EH (cell line): Measurements from ENCODE around the gene AFF3.
"Not testable (repeated sequence)": the region's sequence is repeated elsewhere in the genome, so short reads cannot be mapped to it uniquely, and the experiment has no call there.

Experiments used
- DNase-seq: peaks from one replicate; pipeline ENCODE4 v3.0.0-alpha.2; 2015; ENCODE audit warnings: low read depth

The AFF3 gene

DNA sequence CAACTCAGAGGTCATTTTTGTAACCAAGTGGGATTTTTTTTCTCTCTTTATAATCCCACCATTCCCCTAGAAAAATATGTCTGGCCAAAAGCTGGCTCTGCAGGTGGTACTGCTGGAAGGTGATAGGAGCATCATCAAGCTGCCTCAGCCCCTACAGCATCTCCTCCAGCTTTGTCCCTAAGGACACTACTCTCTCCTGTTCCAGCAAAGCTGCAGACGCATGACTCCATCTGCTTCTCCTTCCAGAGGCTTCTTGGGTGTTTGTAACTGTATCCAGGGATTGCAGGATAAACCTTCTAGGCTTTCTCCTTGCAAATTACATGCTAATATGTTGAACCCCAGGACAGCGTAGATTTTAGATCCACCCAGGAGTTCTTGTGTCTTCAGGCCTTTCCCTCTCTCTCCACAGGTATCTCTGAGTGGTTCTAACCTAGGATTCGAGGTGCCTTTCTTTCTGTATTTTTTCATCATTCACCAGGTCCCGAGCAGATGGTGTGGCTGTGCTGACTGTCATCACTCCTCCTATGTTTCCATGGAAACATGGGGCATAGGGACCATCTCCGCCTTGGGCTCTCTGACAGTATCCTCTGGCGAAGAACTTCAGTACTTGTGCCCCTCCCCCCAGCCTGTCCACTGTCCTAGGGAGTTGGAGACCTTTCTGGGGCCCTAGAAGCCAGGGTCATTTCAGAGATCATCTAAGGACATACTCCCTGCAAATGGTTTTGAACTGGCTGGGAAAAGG is 34.3 kb downstream of the AFF3 start:
- DNase-seq = no peak

DNA sequence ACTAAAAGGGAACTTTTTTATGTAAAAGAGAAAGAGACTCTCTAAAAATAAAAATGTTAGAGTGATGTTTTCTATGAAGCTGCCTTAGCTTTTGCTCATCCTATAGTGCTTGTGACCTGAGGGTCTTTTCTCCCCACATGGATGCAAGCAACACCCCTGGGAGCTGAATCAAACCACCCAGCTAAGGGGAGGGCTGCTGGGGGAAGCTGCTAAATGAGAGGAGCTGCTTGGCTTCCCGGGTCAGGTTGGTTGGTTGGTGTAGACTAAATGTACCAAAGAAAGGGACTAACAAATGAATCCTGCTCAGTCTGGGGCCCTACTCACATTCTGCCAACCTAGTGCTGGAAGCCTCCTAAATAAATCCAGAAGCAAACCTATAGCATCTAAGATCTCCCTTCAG is 35.0 kb downstream of the AFF3 start:
- no peak for DNase-seq

DNA sequence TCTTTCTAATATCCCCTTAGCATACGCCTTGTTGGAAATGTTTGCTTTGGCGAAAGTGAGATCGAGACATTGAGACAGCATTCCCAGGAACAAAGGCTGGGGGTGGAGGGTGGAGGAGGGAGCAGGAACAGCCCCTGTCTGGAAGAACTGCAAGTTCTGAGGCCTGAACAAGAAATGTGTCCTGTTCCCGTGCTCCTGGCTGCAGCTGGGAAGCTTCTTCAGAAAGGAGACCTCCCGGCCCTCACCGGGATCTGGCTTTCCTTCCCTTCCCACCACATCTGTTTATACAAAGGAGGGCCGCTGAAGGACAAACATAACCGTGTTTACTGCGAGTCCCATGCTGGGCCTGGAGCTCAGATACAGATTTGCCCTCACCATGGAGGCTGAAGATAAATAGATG is 35.9 kb downstream of the AFF3 start:
- DNase-seq = no peak

DNA sequence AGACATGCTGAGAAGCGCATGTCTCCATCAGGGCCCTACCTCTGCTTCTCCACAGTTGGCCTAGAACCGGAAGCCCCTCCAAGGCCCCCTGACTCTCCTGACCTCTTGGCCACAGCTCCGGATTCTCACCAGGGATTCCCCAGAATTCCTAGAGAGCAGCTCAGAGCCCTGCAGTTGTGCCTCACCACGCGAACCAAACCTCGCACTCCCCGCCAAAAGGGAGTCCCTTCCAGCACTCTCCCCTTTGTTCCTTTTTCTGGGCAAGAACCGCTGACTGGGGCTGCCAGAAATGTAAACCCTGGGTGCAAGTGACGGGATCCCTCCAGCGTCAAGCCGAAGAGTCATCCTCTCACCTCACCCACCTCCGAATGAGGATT is 36.7 kb downstream of the AFF3 start:
- DNase-seq = peak; percentile 21

DNA sequence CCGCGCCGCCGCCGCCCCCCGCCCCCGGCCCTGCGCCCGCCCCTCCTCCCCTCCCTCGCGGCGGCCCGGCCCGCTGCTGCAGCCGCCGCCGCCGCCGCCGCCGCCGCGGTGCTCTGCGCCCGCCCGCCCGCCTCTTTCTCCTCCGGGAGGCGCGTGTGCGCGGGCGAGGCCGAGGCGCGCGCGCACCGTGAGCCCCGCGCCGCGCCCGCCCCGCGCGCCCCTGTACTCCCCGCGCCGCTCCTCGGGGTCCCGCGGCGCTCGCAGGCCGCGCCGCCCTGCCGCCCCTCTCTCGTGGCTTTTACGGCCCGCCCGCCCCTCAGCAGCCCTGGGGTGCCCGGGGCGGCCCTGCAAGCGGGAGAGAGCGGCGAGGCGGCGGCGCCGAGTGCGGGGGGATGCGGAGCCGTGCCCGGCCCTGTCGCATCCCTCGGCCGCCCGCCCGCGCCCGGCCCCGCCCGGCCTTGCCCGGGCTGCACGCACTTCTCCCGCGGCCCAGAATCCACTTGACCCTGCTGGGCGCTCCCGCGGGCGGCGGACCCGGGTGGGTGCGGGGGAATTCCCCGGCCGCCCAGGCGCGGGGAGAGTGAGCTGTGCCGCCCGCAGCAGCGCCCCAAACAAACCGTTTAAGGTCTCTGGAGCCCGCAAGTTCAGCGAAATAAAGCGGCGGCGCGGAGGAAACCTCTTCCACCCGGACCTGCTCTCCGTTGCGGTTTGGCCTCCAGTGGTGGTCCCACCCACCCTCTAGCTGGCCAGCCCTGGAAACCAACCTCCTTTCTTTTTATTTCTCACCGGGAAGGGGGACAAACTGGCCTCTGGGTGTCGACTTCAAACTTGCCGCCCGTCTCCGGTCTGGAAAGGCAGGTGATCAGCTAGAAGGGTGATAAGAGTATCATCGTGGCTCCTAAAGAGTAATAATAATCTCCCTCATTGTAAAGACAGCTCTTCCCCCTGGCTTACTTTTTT is 37.4 kb downstream of the AFF3 start:
- peak; percentile 36 for DNase-seq

DNA sequence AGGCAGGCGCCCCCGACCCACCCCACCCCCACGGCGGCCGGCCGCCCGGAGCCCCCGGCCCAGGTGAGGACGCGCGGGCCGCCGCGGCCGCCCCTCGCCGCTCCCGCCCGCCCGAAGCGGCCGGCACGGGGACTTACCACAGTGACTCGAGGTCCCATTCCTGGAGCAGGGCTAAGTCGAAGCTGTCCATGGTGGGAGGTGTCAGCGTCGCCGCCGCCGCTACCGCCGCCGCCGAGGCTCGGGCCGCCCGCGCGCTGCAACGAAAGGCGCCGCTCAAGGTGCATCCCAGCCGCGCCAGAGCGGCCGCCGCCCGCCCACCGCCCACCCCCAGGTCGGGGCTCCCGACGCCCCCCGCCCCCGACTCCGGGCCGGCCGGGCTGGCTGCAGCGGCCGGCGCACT is 38.1 kb downstream of the AFF3 start:
- peak; percentile 20 for DNase-seq

DNA sequence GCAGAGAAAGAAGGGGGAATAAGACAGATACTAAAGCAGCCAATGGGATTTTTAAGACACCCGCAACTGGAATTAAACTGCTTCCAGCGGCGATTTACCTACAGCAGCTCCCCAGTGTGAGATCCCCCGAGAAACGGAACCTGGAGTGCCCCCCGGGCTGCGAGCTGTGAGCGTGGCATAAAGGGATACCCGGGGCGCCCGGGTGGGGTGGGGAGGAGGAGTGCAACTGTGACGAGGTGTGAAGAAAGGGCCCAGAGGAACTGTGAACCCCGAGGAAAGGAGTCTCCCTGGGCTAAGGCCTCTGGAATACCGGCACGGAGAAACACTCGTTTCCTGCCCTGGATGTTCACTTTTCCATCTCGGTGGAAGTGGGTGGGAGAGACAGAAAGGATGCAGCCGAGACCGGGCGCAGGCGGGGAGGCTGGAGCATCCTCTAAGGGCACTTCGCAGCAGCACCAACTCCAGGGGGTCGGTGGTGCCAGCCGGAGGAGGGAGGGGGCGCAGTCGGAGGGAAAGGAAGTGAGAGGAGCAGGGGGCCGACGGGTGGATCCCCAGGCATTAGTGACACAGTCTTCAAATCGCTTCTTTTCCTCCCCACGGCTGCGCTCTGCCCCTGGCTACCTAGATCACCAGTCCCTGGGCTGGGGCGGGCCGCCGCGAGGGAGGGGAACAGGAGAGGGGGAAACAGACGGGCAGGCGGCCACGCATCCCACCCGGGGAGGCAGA is 38.7 kb downstream of the AFF3 start:
- not testable (repeated sequence) for DNase-seq

DNA sequence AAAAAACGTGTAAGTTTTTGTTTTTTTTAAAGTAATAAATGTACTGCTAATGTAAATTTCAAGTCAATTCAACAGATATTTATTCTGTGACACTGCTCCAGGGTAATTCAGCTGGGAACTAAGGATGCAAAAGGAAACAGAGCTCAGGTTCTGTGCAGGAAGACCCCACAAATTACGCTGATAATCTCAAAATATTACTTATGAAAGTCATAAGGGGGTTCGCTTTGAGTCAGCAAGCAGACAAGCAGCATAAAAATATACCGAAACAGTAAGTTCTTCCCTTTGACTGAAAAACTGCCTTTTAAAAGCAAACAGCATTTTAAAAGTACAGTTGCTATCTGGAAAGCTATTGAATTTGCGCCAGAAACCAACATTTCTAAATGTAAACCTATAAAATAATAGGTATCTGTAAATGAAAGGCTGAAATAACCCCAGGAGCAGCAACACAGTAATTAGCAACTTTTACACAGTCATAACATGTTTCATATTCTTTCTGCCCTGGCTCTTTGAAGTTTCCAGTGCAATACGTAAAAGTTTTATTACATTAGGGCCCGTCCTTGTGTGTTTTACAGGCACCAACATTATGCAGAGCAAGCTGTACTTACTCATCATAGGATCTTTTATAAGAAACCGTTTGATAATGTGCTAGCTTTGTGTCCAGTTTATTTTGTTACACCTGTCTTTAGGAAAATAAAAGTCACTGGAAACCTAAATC is 39.8 kb downstream of the AFF3 start:
- not testable (repeated sequence) for DNase-seq

DNA sequence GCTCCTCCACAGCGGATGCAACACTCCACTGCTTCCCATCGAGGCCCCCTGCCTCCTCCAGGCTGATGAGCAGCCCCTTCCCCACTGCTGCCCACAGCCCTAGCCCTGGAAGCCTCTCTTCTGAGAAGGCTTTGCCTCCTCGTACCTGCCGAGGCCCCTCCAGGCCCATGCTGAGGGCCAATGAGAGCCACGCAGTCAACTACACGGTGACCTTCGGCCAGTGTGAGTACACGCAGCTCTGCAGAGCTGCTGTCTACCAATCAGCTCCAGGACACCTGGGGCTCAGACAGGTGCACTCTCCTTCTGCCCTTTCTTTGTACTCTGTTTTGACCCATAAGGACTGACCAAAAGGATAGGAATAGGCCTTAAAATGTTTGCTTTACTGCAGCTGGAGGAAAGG is 43.5 kb downstream of the AFF3 start:
- DNase-seq = not testable (repeated sequence)

DNA sequence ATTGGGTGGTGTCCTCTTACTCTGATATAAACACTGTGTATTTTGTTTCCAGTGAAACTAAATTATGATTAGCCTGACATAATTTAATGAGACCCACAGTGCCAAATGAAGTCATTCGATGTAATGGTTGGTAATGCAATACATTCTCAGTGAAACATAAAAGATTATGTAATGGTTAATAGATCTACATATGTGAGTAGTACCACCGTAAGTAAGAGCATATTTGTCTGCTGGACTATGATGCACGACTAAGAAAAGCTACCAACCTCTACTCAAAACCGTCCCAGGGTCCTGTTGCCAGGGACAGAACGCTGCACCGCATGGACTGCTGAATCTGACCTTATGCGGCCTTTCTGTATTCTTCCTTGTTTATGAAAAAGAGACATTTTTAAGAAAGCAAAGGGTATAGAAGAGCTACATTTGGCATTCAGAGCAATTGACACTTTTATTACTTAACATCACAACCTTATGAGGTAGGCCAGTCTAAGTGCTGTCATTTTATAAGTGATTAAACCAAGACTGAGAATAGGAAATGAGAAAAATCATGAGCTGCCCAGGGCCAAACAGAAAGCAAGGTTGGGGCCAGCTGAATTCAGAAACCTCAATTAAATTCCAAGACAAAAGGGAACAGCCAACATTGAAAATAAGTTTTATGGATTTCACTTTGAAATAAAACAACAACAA is 44.6 kb downstream of the AFF3 start:
- not testable (repeated sequence) for DNase-seq

DNA sequence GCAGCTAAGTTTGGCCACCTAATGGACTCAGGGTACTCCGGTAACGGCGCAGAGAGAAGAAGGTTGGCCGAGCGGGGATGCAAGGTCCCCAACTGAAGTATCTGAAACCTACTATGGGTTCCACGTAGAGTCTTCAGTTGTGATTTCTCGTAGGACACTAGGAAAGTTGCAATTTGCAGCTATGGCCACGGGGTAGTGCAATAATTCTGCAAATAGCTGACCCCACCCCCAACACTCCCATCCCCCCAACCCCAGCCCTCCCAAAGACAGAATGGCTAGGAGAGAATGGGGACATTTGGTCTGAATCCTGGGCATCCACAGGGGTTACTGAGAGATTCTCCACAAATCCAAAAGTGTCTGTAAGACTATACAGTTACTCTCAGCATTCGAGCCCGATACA is 46.5 kb downstream of the AFF3 start:
- DNase-seq = not testable (repeated sequence)

DNA sequence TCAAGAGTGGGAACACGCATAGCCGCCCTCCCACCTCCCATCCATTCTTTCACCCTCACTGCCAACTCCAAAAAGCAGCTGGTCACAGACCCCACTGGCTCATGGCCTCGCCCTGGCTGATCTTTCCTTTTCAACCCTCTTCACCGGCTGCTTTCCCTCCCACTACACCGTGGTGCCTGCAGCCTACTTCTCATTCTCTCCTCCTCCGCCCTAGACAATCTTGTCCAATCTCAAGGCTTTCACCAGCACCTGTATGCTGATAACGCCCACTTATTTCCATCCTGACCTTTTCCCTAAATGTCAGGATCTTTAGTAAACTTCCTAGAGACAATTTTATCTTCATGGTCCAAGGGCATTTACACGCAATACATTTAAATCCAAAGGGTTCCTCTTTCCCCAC is 50.6 kb downstream of the AFF3 start:
- DNase-seq = not testable (repeated sequence)

DNA sequence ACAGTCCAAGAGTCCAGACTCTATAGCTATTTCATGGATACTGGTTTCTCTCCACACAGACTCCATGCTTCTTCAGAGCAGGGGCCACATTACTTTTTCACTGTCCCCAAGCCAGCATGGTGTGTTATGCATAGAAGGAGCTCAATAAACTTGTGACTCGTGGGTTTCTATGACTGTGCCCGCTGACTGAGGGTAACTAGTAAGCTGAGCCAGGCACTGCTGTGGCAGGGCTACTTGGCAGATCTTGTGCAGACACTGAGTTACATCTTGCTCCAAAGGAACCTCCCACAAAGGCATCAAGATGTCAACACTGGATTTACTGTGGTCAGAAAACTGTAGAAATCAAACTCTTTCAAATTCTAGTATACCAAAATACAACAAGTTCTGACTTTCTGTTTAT is 56.6 kb downstream of the AFF3 start:
- not testable (repeated sequence) for DNase-seq

DNA sequence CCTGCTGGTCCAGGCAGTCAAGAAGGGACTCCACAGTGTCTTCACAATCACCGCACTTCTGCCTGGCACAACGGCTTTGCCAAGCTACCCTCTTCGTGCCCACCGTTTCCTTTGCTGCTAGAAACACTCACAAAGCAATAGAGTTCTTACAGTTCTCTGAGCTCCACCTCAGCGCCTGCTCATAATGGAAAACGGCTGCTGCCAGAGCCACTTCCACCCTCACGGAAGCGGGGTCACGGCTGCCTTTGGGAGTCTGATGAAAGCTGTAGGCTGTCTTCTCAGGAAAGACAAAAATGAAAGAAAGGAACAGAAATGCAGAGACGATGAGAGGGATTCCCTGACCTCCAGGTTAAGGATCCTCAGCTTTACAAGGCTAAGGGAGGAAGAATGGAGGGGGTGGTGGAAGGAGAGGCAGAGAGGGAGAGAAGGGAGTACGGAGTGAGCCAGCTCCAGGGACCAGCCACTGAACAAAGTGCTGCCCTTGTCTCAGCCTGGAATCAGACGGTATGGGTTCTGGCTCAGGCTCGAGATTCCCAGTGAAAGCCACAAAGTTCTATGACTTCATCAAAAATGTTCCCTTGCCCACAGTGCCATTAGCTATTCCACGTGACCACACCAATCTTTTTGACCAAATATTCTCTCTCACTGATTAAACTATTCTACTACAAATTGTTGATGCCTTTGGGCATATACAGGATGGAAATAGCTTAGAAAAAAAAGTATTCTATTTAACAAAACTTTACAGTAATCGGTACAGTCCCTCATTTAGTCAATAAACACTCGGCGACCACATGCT is 58.8 kb downstream of the AFF3 start:
- DNase-seq = peak; percentile 78

DNA sequence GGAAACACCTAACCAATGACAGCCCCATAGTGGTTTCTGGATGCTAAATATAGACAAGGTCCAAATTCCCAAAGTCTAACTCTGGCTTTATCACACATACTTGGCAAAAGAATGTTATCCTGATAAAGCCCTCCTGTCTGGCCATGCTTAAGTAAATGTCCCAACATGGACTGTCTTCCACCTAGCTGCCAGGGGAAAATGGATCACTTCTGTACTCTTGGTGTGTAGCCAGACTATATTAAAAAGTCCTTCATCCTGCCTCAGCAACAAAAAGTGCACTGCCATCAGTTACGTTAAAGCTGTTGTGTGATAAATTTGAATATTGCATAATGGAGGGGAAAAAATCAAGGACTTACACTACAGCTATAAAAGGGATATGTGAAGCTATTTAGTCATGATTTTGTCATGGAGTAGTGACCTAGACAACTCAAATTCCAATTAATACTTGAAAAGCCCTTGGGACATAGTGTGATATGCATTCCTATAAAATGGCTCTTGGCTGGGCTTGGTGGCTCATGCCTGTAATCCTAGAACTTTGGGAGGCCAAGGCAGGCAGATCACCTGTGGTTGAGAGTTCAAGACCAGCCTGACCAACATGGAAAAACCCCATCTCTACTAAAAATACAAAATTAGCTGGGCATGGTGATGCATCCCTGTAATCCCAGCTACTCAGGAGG is 60.0 kb downstream of the AFF3 start:
- DNase-seq = peak; percentile 69

DNA sequence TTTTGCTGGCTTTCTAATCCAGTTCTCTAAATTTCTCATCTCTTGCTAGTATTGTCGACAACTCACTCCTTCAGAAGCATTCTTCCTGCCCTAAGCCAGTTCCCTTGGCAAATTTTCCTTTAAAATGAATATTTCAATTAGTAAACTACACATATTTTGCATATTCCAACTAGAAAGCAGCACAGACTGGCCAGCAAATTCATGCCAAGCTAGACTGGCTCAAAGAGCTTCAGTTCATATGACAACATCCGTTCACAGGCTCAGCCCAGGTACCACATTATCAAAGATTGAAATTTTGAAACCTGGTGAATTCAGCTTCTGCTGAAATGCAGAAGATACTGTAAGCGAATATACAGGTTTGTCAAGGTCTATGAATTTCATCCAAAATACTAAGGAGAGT is 64.5 kb downstream of the AFF3 start:
- DNase-seq = no peak

DNA sequence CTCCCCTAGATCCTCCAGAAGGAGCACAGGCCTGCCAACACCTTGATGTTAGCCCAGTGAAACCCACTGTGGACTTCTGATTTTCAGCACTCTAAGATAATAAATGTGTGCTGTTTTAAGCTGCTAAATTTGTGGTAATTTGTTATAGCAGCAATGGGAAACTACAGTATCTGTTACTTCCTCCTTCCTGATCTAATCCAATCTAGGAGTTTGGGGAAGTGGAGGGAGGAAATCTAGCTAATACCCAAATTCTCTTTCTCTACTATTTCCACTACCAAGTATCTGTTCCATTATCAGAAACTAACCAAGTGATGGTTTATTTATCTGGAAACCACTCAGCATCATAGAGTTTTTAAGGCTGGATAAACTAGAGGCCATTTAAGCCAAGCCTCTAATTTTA is 64.9 kb downstream of the AFF3 start:
- DNase-seq = no peak

DNA sequence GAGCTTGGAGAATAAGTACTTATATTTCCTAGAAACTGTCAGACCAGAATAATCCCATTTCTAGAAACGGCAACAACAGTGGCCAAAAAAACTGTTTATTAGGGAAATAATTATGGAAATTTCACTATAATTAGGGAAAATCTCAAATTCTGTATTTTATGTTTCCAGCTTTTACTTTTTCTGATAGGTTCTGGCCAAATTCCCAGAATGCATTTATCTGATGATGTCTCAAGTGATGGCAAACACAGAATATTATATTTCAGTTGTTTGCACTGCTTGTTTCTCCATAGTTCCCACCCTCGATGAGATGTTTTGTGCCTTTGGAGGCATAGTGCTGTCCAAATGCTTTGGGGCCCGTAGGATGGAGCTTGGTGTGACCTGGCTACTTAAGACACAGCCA is 66.9 kb downstream of the AFF3 start:
- DNase-seq = no peak

DNA sequence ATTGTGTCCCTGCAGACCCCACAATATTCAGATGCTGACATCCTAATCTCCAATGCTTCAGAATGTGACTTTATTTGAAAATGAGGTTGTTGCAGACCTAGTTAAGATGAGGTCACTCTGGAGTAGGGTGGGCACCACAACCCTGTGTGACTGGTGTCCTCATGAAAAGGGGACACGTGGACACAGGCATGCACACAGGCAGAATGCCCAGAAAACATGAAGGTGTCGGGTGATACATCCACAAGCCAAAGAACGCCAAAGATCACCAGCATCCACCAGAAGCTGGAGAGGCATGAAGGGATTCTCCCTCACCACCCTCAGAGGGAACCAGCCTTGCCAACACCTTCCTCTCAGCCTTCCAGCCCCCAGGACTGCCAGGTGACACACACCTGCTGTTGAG is 69.3 kb downstream of the AFF3 start:
- DNase-seq = peak; percentile 32

DNA sequence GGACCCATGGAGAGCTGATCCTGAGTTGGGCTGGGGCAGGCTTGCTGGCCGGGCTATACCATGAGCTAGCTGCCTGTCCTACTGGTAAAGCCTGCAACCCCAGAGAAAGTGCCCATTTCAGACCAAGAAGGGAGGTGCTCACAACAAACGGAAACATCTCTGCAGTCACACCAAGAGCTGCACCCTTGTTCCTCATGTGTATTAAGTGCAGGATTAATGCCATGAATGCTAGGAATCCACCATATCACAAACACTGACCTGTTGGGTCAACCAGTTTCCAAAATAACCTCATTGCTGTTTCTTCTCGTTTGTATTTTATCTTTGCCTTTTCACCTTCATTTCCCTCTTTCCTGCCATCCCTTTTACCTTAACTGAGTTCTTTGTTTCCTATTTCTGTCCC is 69.9 kb downstream of the AFF3 start:
- DNase-seq = no peak
